WTC11 (cell line): ENCODE measurements around the gene GJA10. TPM values are rescaled to one million over a fixed set of nuclear protein-coding genes. Genes with fewer than 3 reads are reported as not detected.

Experiments used
- ATAC-seq: fragments of 200-7000 bp; cut with Tn5 transposase; 2 replicates; pipeline ENCODE4 v1.10.0; 2021; ENCODE audit warnings: mild to moderate bottlenecking, moderate library complexity
- CTCF ChIA-PET: fragments of 300-600 bp; sonication (Branson Sonifier 250); formaldehyde crosslinking; loops from one replicate; lab custom pipeline; 2021; ENCODE audit warnings: antibody characterized with exemption; lab: Charles Lee
- POLR2A ChIA-PET: fragments of 350-600 bp; sonication (Branson Sonifier 250); formaldehyde crosslinking; loops from one replicate; lab custom pipeline; 2021; ENCODE audit warnings: antibody characterized with exemption; lab: Charles Lee
- DNase-seq: peaks from one replicate; pipeline ENCODE4 v3.0.0; 2021; ENCODE audit warnings: low spot score
- H3K27ac Mint-ChIP-seq: 2 replicates; pipeline ENCODE4 v1.8.0; 2021; ENCODE audit warnings: mixed read lengths
- H3K27me3 Mint-ChIP-seq: 2 replicates; pipeline ENCODE4 v1.8.0; 2021; ENCODE audit warnings: low read depth, mild to moderate bottlenecking, moderate library complexity, mixed read lengths
- H3K36me3 Mint-ChIP-seq: 2 replicates; pipeline ENCODE4 v1.8.0; 2021; ENCODE audit warnings: mixed read lengths
- H3K4me1 Mint-ChIP-seq: 2 replicates; pipeline ENCODE4 v1.8.0; 2022; ENCODE audit warnings: mixed read lengths
- H3K4me3 Mint-ChIP-seq: 2 replicates; pipeline ENCODE4 v1.8.0; 2021; ENCODE audit warnings: mild to moderate bottlenecking, moderate library complexity, mixed read lengths
- H3K9me3 Mint-ChIP-seq: 2 replicates; pipeline ENCODE4 v1.8.0; 2021; ENCODE audit warnings: mixed read lengths
- AR ChIP-seq: fragments of 250-450 bp; sonication (Bioruptor Pico); IDR thresholded peaks from 2 replicates; pipeline ENCODE4 v1.9.0; 2021; ENCODE audit warnings: mild to moderate bottlenecking
- ATF1 ChIP-seq: sonication (generic); formaldehyde crosslinking; IDR thresholded peaks from 2 replicates; pipeline ENCODE4 v1.8.1; 2023; ENCODE audit warnings: mild to moderate bottlenecking, moderate library complexity, missing genetic modification reagents
- CTCF ChIP-seq: fragments of 200-600 bp; IDR thresholded peaks from 2 replicates; pipeline ENCODE4 v1.8.0; 2022; ENCODE audit warnings: antibody characterized with exemption
- E2F5 ChIP-seq: sonication (generic); formaldehyde crosslinking; IDR thresholded peaks from 2 replicates; pipeline ENCODE4 v1.8.1; 2022; ENCODE audit warnings: mild to moderate bottlenecking, moderate library complexity, missing genetic modification reagents
- ELF4 ChIP-seq: sonication (generic); formaldehyde crosslinking; IDR thresholded peaks from 2 replicates; pipeline ENCODE4 v1.8.1; 2022; ENCODE audit warnings: low read depth, mild to moderate bottlenecking, moderate library complexity, missing genetic modification reagents
- ETV6 ChIP-seq: sonication (generic); formaldehyde crosslinking; IDR thresholded peaks from 2 replicates; pipeline ENCODE4 v1.8.1; 2022; ENCODE audit warnings: mild to moderate bottlenecking, missing genetic modification reagents
- FOXP4 ChIP-seq: sonication (generic); formaldehyde crosslinking; IDR thresholded peaks from 2 replicates; pipeline ENCODE4 v1.8.0; 2022; ENCODE audit warnings: mild to moderate bottlenecking, missing genetic modification reagents
- JAZF1 ChIP-seq: fragments of 250-450 bp; sonication (Bioruptor Pico); IDR thresholded peaks from 2 replicates; pipeline ENCODE4 v1.9.0; 2021; ENCODE audit warnings: moderate library complexity, mild to moderate bottlenecking, inconsistent platforms
- MAX ChIP-seq: sonication (generic); formaldehyde crosslinking; IDR thresholded peaks from 2 replicates; pipeline ENCODE4 v1.8.0; 2022; ENCODE audit warnings: mild to moderate bottlenecking, missing genetic modification reagents
- MXD4 ChIP-seq: fragments of 250-450 bp; sonication (Bioruptor Pico); IDR thresholded peaks from 2 replicates; pipeline ENCODE4 v1.8.0; 2021; ENCODE audit warnings: mild to moderate bottlenecking, moderate library complexity, borderline replicate concordance
- RORB ChIP-seq: fragments of 250-450 bp; sonication (Bioruptor Pico); IDR thresholded peaks from 2 replicates; pipeline ENCODE4 v1.9.0; 2021; ENCODE audit warnings: mild to moderate bottlenecking
- USF1 ChIP-seq: sonication (generic); formaldehyde crosslinking; IDR thresholded peaks from 2 replicates; pipeline ENCODE4 v1.8.0; 2022; ENCODE audit warnings: mild to moderate bottlenecking, missing genetic modification reagents
- USF2 ChIP-seq: sonication (generic); formaldehyde crosslinking; IDR thresholded peaks from 2 replicates; pipeline ENCODE4 v1.8.1; 2023; ENCODE audit warnings: mild to moderate bottlenecking, missing genetic modification reagents, moderate library complexity
- ZBTB21 ChIP-seq: sonication (generic); formaldehyde crosslinking; IDR thresholded peaks from 2 replicates; pipeline ENCODE4 v1.8.1; 2023; ENCODE audit warnings: mild to moderate bottlenecking, missing genetic modification reagents, borderline replicate concordance
- ZMAT4 ChIP-seq: fragments of 250-450 bp; sonication (Bioruptor Pico); IDR thresholded peaks from 2 replicates; pipeline ENCODE4 v1.9.0; 2021; ENCODE audit warnings: mild to moderate bottlenecking
- ZNF121 ChIP-seq: sonication (generic); formaldehyde crosslinking; IDR thresholded peaks from 2 replicates; pipeline ENCODE4 v1.8.0; 2023; ENCODE audit warnings: missing genetic modification reagents
- ZNF232 ChIP-seq: sonication (generic); formaldehyde crosslinking; IDR thresholded peaks from 2 replicates; pipeline ENCODE4 v1.8.0; 2022; ENCODE audit warnings: mild to moderate bottlenecking, missing genetic modification reagents
- ZNF423 ChIP-seq: fragments of 250-450 bp; sonication (Bioruptor Pico); IDR thresholded peaks from 2 replicates; pipeline ENCODE4 v2.1.2; 2022; ENCODE audit warnings: mild to moderate bottlenecking, moderate library complexity
- ZNF512 ChIP-seq: sonication (generic); formaldehyde crosslinking; IDR thresholded peaks from 2 replicates; pipeline ENCODE4 v1.8.1; 2022; ENCODE audit warnings: missing genetic modification reagents, borderline replicate concordance
- ZNF671 ChIP-seq: fragments of 250-450 bp; sonication (Bioruptor Pico); IDR thresholded peaks from 2 replicates; pipeline ENCODE4 v1.8.0; 2021; ENCODE audit warnings: mild to moderate bottlenecking
- total RNA-seq: library from RNA; stranded (reverse); gene quantifications from 3 replicates; pipeline ENCODE4 v1.2.3, GENCODE V29; 2021

Gene GJA10
- total RNA-seq, 1 experiment from 2014 or later = not detected

GRCh38 chr6:89862698-89863097, 31.6 kb upstream of the GJA10 start (continued):
- no peak for TF ChIP-seq MAX (CRISPR knock-in tag)
- TF ChIP-seq ZNF512 = no peak
- no peak for TF ChIP-seq ZNF232
- TF ChIP-seq MXD4 = no peak
- no peak for TF ChIP-seq ZBTB21 (CRISPR knock-in tag)
- no peak for TF ChIP-seq ZNF423 (CRISPR knock-in tag)

GRCh38 chr6:89866024-89866678, 28.1 kb upstream of the GJA10 start:
- no peak overlapping the region for H3K4me3 Mint-ChIP-seq
- no peaks in the 10 kb centered on the region for H3K27me3 Mint-ChIP-seq
- ChIA-PET CTCF (no interaction called here), POLR2A (no interaction called here)
- no peak for TF ChIP-seq ATF1 (CRISPR knock-in tag)
- no peak for TF ChIP-seq ETV6 (CRISPR knock-in tag)
- no peak for TF ChIP-seq USF2 (CRISPR knock-in tag)
- TF ChIP-seq ZNF671 (CRISPR knock-in tag) = no peak
- TF ChIP-seq AR (CRISPR knock-in tag) = no peak
- TF ChIP-seq ELF4 (CRISPR knock-in tag) = no peak
- no peak for TF ChIP-seq FOXP4
- TF ChIP-seq USF1 (CRISPR knock-in tag) = no peak
- H3K36me3 Mint-ChIP-seq = peaks cover 86% of the 10 kb centered on the region
- peaks cover 29% of the 10 kb centered on the region for H3K9me3 Mint-ChIP-seq
- H3K27ac Mint-ChIP-seq = no peak overlapping the region
- H3K4me1 Mint-ChIP-seq = no peaks in the 10 kb centered on the region
- no peak for ATAC-seq
- no peak for DNase-seq

GRCh38 chr6:89873721-89874120, 20.5 kb upstream of the GJA10 start:
- ATAC-seq = no peak
- Mint-ChIP-seq H3K27me3 (no peaks in the 10 kb centered on the region), H3K4me1 (no peaks in the 10 kb centered on the region), H3K9me3 (peaks cover 1% of the 10 kb centered on the region; the same call in 1 of the 2 replicates), H3K36me3 (peaks cover 29% of the 10 kb centered on the region), H3K27ac (no peak overlapping the region), H3K4me3 (no peak overlapping the region)
- no peak for DNase-seq
- POLR2A ChIA-PET = no interaction called here
- CTCF ChIA-PET = interaction anchor here (1.5 kb wide), 1 partner anchor 81 kb away, joined by 3 read pairs; no protein-coding TSS in a partner anchor
- no peak for TF ChIP-seq ZNF121 (CRISPR knock-in tag)
- no peak for TF ChIP-seq JAZF1 (CRISPR knock-in tag)
- no peak for TF ChIP-seq ELF4 (CRISPR knock-in tag)
- no peak for TF ChIP-seq ZMAT4
- no peak for TF ChIP-seq RORB (CRISPR knock-in tag)
- TF ChIP-seq CTCF = no peak
- TF ChIP-seq E2F5 = no peak
